Muscle layer of colon (tissue), 2 donors: ENCODE measurements around the gene DRC1.

ENCODE experiments used
- H3K27ac ChIP-seq: one replicate; pipeline ENCODE4 v1.7.0; 2013; ENCODE audit warnings: low read depth, mild to moderate bottlenecking, low read length, moderate library complexity
- H3K27me3 ChIP-seq, 2 donors: one replicate each; pipeline ENCODE4 v1.7.0; 2013; ENCODE audit warnings: low read length in 2 of 2, mild to moderate bottlenecking in 2 of 2; ENCODE audit not compliant: insufficient read depth in 2 of 2, control insufficient read depth in 1 of 2
- H3K36me3 ChIP-seq: one replicate; pipeline ENCODE4 v1.7.0; 2013; ENCODE audit warnings: mild to moderate bottlenecking, low read length; ENCODE audit not compliant: insufficient read depth
- H3K4me1 ChIP-seq: one replicate; pipeline ENCODE4 v1.7.0; 2013; ENCODE audit warnings: mild to moderate bottlenecking, low read length; ENCODE audit not compliant: insufficient read depth
- H3K4me3 ChIP-seq, 2 donors: one replicate each; pipeline ENCODE4 v1.7.0; 2013; ENCODE audit warnings: low read length in 2 of 2, low read depth in 1 of 2, mild to moderate bottlenecking in 1 of 2, moderate library complexity in 1 of 2
- H3K9ac ChIP-seq: one replicate; pipeline ENCODE4 v1.7.0; 2013; ENCODE audit warnings: low read length
- H3K9me3 ChIP-seq: one replicate; pipeline ENCODE4 v1.7.0; 2013; ENCODE audit warnings: mild to moderate bottlenecking, low read length
- donor health status: abdominal sarcoma.
- donor health status: Adenocarcinoma of cecum.

The DRC1 gene

DNA sequence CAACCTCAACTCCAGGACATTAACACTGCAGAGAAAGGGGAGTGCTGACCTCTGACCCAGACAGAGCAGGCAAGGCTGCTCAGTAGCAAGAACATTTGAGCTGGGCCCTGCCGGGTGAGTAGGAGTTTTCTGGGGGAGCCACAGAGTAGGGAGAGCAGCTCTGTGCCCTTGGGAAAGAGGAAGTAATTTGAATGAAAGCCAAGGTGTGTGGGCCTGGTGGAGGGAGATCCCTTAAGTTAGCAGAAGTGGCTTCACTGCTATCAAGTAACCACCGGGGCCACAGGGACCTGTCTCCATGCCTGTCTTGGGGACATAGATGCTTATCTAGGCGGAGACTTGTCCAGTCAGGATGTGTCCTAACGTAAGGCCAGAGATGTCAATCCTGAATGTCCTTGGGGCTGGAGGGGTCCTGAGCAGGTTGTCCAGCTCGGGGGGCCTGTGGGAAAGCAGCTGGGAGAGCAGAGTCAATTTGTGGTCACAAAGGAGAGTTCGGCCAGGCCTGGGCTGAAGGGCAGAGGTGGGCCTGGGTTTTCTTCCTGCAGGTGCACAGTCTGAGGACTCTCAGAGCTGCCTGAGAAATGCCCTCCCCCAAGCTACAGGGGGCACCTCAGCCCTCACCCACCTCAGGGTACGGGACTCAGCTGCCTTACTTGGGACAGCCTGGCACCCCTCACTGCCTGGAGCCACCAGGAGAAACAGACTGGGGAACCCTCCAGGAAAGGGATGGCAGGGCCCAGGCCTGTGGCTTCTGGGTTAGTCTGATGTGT lies 91.2 kb downstream of the DRC1 start:
- Histone ChIP-seq H3K4me3 (no peak overlapping the region), H3K4me1 (no peaks in the 10 kb centered on the region), H3K27ac (no peak overlapping the region), H3K9ac (no peak overlapping the region), H3K36me3 (no peaks in the 10 kb centered on the region), H3K27me3 (no peaks in the 10 kb centered on the region), H3K9me3 (no peaks in the 10 kb centered on the region)

DNA sequence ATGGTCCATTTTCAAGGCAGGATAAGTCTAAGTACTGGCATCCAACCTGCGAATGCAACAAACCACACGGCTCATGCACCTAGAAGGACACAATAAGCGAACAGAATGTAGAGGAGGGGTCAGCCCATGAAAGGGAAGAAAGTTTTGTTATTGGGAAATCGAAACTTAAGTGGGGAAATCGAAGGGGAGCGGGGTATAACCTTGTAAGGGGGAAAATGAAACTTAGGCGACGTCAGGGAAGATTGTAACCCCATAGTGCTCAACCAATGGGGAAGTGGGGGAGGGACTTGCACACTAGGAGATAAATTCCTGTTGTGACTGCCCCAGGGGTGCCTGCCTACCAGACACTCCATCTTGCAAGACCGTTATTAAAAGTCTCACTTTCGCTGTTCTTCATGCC lies 91.8 kb downstream of the DRC1 start:
- H3K36me3 ChIP-seq = no peaks in the 10 kb centered on the region
- no peaks in the 10 kb centered on the region for H3K27me3 ChIP-seq

DNA sequence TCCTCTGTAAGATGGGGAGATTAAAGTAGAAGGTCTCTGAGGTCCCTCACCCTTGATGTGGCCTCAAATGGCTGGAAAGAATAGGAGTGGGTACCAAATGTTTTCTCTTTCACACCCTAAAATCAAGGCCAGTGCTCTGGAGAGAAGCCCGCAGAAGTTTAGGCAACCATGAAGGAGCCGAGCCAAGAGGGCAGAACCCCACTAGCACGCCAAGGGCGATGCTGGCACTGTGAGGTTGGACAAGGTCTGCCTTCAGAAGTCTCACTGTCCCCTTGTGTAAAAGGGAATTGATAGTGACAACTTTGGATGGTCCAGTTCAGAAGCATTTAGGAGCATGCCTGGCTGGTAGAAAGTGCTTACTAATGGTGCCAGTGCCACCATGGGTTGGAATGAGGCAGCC lies 92.5 kb downstream of the DRC1 start:
- no peaks in the 10 kb centered on the region for H3K9me3 ChIP-seq
- H3K4me1 ChIP-seq = no peaks in the 10 kb centered on the region
- H3K36me3 ChIP-seq = no peaks in the 10 kb centered on the region
- H3K27me3 ChIP-seq = no peaks in the 10 kb centered on the region
- no peak overlapping the region for H3K27ac ChIP-seq
- no peak overlapping the region for H3K9ac ChIP-seq
- H3K4me3 ChIP-seq = no peak overlapping the region

More for the DNA sequence above, 91.8 kb downstream of the DRC1 start:
- no peaks in the 10 kb centered on the region for H3K9me3 ChIP-seq
- no peak overlapping the region for H3K9ac ChIP-seq
- H3K4me1 ChIP-seq = no peaks in the 10 kb centered on the region
- H3K4me3 ChIP-seq = no peak overlapping the region
- no peak overlapping the region for H3K27ac ChIP-seq

DNA sequence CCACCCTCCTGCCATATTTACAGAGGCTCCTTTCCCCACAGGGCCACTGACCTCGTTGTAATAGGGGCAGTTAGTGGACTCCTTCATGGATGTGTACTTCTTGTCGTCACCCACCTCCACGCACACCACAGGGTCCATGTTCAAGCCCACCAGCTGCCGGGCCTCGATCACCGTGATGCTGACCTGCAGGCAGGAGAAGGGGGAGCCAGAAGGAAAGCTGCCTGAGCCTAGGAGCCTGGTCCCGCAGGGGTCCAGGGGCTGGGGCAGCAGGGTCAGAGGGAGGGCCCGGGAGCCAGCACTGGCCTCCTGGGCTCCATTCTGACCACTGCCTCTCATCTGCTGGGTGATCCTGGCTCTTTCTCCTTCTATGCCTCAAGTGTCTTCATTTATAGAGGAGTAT lies 93.2 kb downstream of the DRC1 start:
- H3K9ac ChIP-seq = no peak overlapping the region
- H3K4me3 ChIP-seq = no peak overlapping the region
- no peaks in the 10 kb centered on the region for H3K27me3 ChIP-seq
- H3K36me3 ChIP-seq = no peaks in the 10 kb centered on the region
- H3K27ac ChIP-seq = no peak overlapping the region
- no peaks in the 10 kb centered on the region for H3K9me3 ChIP-seq
- no peaks in the 10 kb centered on the region for H3K4me1 ChIP-seq

DNA sequence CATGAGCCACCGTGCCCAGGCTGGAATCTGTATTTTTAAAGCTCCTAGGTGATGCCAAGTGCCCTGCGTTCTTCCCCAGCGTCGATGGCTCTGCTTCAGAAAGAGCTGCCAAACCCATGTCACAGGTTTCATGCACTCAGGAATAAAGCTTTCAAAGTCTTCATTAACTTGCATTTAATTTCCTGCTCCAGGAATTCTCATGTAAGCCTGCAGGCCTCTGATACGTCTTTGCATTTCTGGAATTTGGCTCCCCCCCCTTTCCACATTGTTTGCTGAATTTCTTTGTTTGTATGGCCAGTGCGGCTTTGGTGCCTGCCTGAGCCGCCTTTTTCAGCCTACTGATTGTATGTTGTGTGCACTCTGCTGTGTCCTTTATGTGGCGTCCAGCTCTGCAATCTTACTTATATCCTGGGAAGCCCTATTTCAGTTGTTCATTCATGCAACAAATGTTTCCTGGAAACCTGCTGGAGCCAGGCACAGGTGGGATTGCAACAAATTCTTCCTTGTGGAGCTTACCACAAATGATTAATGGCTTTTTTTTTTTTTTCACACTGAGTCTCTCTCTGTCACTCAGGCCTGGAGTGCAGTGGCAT lies 94.1 kb downstream of the DRC1 start:
- no peaks in the 10 kb centered on the region for H3K4me1 ChIP-seq
- no peak overlapping the region for H3K4me3 ChIP-seq
- H3K27ac ChIP-seq = no peak overlapping the region
- no peaks in the 10 kb centered on the region for H3K9me3 ChIP-seq
- H3K9ac ChIP-seq = no peak overlapping the region
- no peaks in the 10 kb centered on the region for H3K27me3 ChIP-seq
- H3K36me3 ChIP-seq = no peaks in the 10 kb centered on the region

DNA sequence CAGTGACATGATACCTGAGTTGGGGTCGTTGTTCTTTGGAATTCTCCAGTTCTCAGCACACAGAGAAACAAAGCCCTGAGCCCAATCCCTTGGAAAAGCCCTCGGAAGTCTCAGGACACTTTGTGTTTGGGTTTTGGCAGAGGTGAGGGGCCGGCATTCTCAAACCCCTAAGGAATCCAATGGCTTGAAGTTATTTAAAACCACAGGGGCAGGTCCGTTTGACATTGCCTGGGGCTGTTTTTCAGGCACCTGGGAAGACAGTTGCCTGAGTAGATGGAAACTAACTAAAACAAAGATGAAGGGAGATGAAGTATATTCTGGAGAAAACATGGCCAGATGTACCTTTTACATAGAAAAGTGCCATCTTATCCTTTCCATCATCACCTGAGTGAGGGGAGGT lies 98.7 kb downstream of the DRC1 start:
- Histone ChIP-seq H3K9me3 (no peaks in the 10 kb centered on the region), H3K9ac (no peak overlapping the region), H3K27ac (no peak overlapping the region), H3K36me3 (no peaks in the 10 kb centered on the region), H3K4me3 (no peak overlapping the region), H3K4me1 (peaks cover 9% of the 10 kb centered on the region), H3K27me3 (peaks cover 9 to 18% of the 10 kb centered on the region in 2 donors)

DNA sequence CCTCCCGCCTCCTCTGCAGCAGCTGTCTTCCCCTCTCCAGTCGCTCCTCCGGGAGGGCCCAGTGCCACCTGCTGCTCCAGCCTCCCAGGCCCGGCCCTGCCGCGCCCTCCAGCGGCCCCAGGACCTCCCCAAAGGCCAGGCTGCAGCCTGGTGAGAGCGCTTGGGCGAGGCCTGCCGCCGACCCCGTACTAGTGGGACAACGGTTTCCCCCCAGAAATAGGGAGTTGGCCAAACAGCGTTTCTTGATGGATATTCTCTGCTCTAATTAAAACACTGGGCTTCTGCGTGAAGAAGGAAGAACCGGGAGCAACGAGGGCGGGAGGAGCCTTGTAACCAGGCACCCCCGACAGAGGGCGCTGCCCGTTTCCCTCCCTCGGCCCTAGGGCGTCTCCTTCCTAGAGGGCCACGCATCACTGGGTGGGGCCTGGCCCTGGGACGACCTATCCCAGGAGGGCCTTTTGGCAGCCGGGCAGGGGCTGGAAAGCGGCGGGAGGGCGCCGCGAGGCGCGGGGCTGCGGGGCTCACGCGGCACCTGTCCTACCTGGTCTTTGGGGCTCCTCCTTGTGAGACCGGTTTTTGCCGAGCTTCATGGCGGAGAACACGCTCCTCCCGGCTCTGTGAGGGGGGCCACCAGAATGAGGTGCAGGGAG lies 101.6 kb downstream of the DRC1 start:
- no peaks in the 10 kb centered on the region for H3K36me3 ChIP-seq
- peak overlapping the region; percentile 27 to 48 for H3K4me3 ChIP-seq
- H3K9me3 ChIP-seq = no peaks in the 10 kb centered on the region
- H3K27me3 ChIP-seq = peaks cover 9 to 18% of the 10 kb centered on the region in 2 donors
- H3K27ac ChIP-seq = no peak overlapping the region
- peaks cover 9% of the 10 kb centered on the region for H3K4me1 ChIP-seq
- no peak overlapping the region for H3K9ac ChIP-seq

DNA sequence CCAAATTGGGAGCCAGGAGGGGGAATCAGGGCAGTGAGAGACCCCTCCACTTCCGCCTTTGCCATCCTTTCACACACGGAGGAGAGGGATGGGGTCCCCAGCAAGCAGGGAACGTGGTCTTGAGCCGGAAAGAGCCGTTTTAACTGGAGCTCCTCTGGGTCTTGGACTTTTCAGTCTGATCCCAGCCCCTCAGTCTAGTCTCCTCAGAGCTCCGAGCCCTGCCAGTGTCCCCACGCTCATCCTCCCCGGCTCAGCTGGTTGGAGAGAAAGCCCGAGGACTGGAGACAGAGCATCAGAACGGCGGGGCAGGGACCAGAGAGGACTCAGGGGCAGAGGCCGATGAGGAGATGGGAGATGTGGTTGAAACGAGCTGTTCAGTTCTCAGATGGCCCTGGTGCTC lies 102.3 kb downstream of the DRC1 start:
- Histone ChIP-seq H3K9ac (no peak overlapping the region), H3K4me3 (peak overlapping the region; percentile 27 to 48), H3K27ac (no peak overlapping the region), H3K4me1 (peaks cover 9% of the 10 kb centered on the region), H3K9me3 (no peaks in the 10 kb centered on the region), H3K36me3 (no peaks in the 10 kb centered on the region), H3K27me3 (peaks cover 9 to 18% of the 10 kb centered on the region in 2 donors)

DNA sequence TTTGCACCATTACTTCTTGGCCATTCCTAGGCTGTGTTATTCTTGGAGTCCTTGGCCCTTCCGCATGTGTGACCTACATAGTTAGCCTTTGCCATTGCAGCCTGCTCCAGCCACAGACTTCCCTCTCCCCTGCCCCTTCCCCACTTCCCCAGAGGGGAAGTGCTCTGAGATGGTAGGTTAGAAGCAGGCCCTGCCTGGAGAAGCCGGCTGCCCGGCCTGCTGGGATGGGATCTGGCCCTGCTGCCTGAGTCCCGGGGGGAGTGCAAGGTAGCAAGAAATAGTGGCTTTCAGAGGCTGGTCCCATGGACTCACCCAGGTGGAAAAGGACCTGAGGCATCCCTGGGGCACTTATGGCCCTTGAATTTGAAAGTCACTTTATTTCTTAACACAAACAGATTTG lies 104.6 kb downstream of the DRC1 start:
- no peak overlapping the region for H3K4me3 ChIP-seq
- H3K27ac ChIP-seq = no peak overlapping the region
- no peak overlapping the region for H3K9ac ChIP-seq
- peaks cover 9 to 18% of the 10 kb centered on the region in 2 donors for H3K27me3 ChIP-seq
- H3K36me3 ChIP-seq = no peaks in the 10 kb centered on the region
- H3K4me1 ChIP-seq = peaks cover 9% of the 10 kb centered on the region
- H3K9me3 ChIP-seq = no peaks in the 10 kb centered on the region
